PC-3 (cell line): ENCODE data around the gene ADAMTS3. TPM values are rescaled to one million over a fixed set of nuclear protein-coding genes. Genes with fewer than 3 reads are reported as not detected.

Experiments
- ATAC-seq: fragments of 200-7000 bp; cut with Tn5 transposase; 2 replicates; pipeline ENCODE4 v1.9.1; 2020; ENCODE audit warnings: mild to moderate bottlenecking, moderate library complexity
- BruUV-seq: library from RNA; stranded (reverse); fragments of 400-500 nt; replicated peaks from 2 replicates; lab custom pipeline; 2021; lab: Mats Ljungman, UMichigan
- CTCF ChIA-PET: fragments of 300-600 bp; sonication (Branson Sonifier 250); formaldehyde crosslinking; loops from one replicate; lab custom pipeline; 2022; ENCODE audit warnings: antibody characterized with exemption; lab: Charles Lee
- POLR2A ChIA-PET: fragments of 300-600 bp; sonication (Branson Sonifier 250); formaldehyde crosslinking; loops from one replicate; lab custom pipeline; 2022; ENCODE audit warnings: antibody characterized with exemption; ENCODE audit not compliant: unreplicated experiment; lab: Charles Lee
- DNase-seq: peaks from one replicate; pipeline ENCODE4 v3.0.0-alpha.2; 2015
- H2AFZ ChIP-seq: fragments of 300-600 bp; sonication (generic); 2 replicates; pipeline ENCODE4 v1.6.0; 2016; ENCODE audit warnings: antibody characterized with exemption, low read length
- H3F3A ChIP-seq: fragments of 300-600 bp; sonication (generic); one replicate; pipeline ENCODE4 v1.6.0; 2017; ENCODE audit warnings: antibody characterized with exemption, low read length, control low read depth, mild to moderate bottlenecking; ENCODE audit not compliant: unreplicated experiment
- H3K27ac ChIP-seq: fragments of 300-600 bp; sonication (generic); 2 replicates; pipeline ENCODE4 v1.5.1; 2016; ENCODE audit warnings: mild to moderate bottlenecking, low read length
- H3K27me3 ChIP-seq: fragments of 300-600 bp; sonication (generic); 2 replicates; pipeline ENCODE4 v1.6.1; 2016; ENCODE audit warnings: low read length, mixed read lengths
- H3K36me3 ChIP-seq: fragments of 300-600 bp; sonication (generic); 2 replicates; pipeline ENCODE4 v1.6.1; 2016; ENCODE audit warnings: low read depth, mixed run types, low read length, mixed read lengths
- H3K4me1 ChIP-seq: fragments of 300-600 bp; sonication (generic); 2 replicates; pipeline ENCODE4 v1.5.1; 2016; ENCODE audit warnings: low read length; ENCODE audit not compliant: insufficient read depth
- H3K4me2 ChIP-seq: fragments of 300-600 bp; sonication (generic); 2 replicates; pipeline ENCODE4 v1.6.0; 2016; ENCODE audit warnings: low read length
- H3K4me3 ChIP-seq: fragments of 300-600 bp; sonication (generic); 2 replicates; pipeline ENCODE4 v1.5.1; 2016; ENCODE audit warnings: mild to moderate bottlenecking, low read length, mixed read lengths
- H3K79me2 ChIP-seq: fragments of 300-600 bp; sonication (generic); 2 replicates; pipeline ENCODE4 v1.6.1; 2017; ENCODE audit warnings: low read length, mixed read lengths
- H3K9ac ChIP-seq: fragments of 300-600 bp; sonication (generic); 2 replicates; pipeline ENCODE4 v1.6.0; 2016; ENCODE audit warnings: mild to moderate bottlenecking, low read length
- H3K9me2 ChIP-seq: fragments of 300-600 bp; sonication (generic); replicated peaks from 2 replicates; pipeline ENCODE4 v1.6.1; 2016; ENCODE audit warnings: mixed run types, low read length, mixed read lengths
- H3K9me3 ChIP-seq: fragments of 300-600 bp; sonication (generic); 2 replicates; pipeline ENCODE4 v1.6.1; 2016; ENCODE audit warnings: low read length, mixed read lengths
- H4K20me1 ChIP-seq: fragments of 300-600 bp; sonication (generic); 2 replicates; pipeline ENCODE4 v1.6.1; 2016; ENCODE audit warnings: low read length, mixed read lengths
- EZH2 ChIP-seq: fragments of 300-600 bp; sonication (generic); IDR thresholded peaks from one replicate; pipeline ENCODE4 v1.6.1; 2017; ENCODE audit warnings: antibody characterized with exemption, mild to moderate bottlenecking, low read length; ENCODE audit not compliant: unreplicated experiment
- EZH2phosphoT487 ChIP-seq: fragments of 300-600 bp; sonication (generic); IDR thresholded peaks from 2 replicates; pipeline ENCODE4 v1.6.1; 2018; ENCODE audit warnings: mild to moderate bottlenecking, antibody characterized with exemption, low read length, borderline replicate concordance
- intact Hi-C: fragments of 100-400 bp; cut with micrococcal nuclease; formaldehyde crosslinking; loops from 2 replicates; pipeline ENCODE4 v1.9.0; 2023
- total RNA-seq: library from RNA; depleted of rRNA; stranded (reverse); fragments of >200 nt; gene quantifications from 2 replicates; pipeline ENCODE4 v1.2.3, GENCODE V29; 2014
- TF ChIP-seq, protein P1 (sequence below): fragments of 300-600 bp; sonication (generic); conservative IDR thresholded peaks from 2 replicates; pipeline ENCODE4 v1.5.1; 2017; ENCODE audit warnings: antibody characterized with exemption, low read depth, mild to moderate bottlenecking, low read length

The ADAMTS3 gene
- total RNA-seq, 1 experiment from 2014 or later: 3.5 TPM

GRCh38 chr4:72390409-72390808 lies 178.6 kb downstream of the ADAMTS3 start:
- Histone ChIP-seq H3K36me3 (no peaks in the 10 kb centered on the region), H3K79me2 (no peaks in the 10 kb centered on the region), H3K27me3 (no peaks in the 10 kb centered on the region), H3F3A (no peaks in the 10 kb centered on the region), H3K27ac (no peak overlapping the region), H3K4me1 (0 out of 2 replicates have a peak, but pooled peaks cover 3% of the 10 kb centered on the region), H3K4me3 (no peak overlapping the region), H3K9me3 (no peaks in the 10 kb centered on the region), H3K9ac (no peak overlapping the region), H4K20me1 (no peaks in the 10 kb centered on the region), H3K9me2 (no peaks in the 10 kb centered on the region), H2AFZ (no peak overlapping the region), H3K4me2 (no peak overlapping the region)
- POLR2A ChIA-PET: no interaction called here
- BruUV-seq: no TSS peak
- CTCF ChIA-PET: no interaction called here
- intact Hi-C loops: no loop called here
- DNase-seq (peak; percentile 12), ATAC-seq (peak; percentile 70)
- TF ChIP-seq EZH2 (no peak), EZH2phosphoT487 (no peak)
- TF ChIP-seq, protein P1, sequence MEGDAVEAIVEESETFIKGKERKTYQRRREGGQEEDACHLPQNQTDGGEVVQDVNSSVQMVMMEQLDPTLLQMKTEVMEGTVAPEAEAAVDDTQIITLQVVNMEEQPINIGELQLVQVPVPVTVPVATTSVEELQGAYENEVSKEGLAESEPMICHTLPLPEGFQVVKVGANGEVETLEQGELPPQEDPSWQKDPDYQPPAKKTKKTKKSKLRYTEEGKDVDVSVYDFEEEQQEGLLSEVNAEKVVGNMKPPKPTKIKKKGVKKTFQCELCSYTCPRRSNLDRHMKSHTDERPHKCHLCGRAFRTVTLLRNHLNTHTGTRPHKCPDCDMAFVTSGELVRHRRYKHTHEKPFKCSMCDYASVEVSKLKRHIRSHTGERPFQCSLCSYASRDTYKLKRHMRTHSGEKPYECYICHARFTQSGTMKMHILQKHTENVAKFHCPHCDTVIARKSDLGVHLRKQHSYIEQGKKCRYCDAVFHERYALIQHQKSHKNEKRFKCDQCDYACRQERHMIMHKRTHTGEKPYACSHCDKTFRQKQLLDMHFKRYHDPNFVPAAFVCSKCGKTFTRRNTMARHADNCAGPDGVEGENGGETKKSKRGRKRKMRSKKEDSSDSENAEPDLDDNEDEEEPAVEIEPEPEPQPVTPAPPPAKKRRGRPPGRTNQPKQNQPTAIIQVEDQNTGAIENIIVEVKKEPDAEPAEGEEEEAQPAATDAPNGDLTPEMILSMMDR: no peak

GRCh38 chr4:72388521-72388920 lies 180.5 kb downstream of the ADAMTS3 start:
- DNase-seq (no peak), ATAC-seq (no peak)
- ChIA-PET POLR2A (no interaction called here), CTCF (no interaction called here)
- no peaks in the 10 kb centered on the region for H3K36me3 ChIP-seq
- no peak overlapping the region for H3K27ac ChIP-seq
- H3K9me3 ChIP-seq: no peaks in the 10 kb centered on the region
- H3K4me3 ChIP-seq: no peak overlapping the region
- no peak for TF ChIP-seq EZH2phosphoT487
- TF ChIP-seq, protein P1: no peak
- no peak for TF ChIP-seq EZH2
- no peaks in the 10 kb centered on the region for H4K20me1 ChIP-seq
- H3K79me2 ChIP-seq: no peaks in the 10 kb centered on the region
- H3K9ac ChIP-seq: no peak overlapping the region
- no TSS peak for BruUV-seq
- no peaks in the 10 kb centered on the region for H3F3A ChIP-seq
- no peak overlapping the region for H3K4me2 ChIP-seq
- H3K4me1 ChIP-seq: 0 out of 2 replicates have a peak, but pooled peaks cover 3% of the 10 kb centered on the region
- intact Hi-C loops: no loop called here
- H3K9me2 ChIP-seq: no peaks in the 10 kb centered on the region
- H2AFZ ChIP-seq: no peak overlapping the region
- H3K27me3 ChIP-seq: no peaks in the 10 kb centered on the region

DNA sequence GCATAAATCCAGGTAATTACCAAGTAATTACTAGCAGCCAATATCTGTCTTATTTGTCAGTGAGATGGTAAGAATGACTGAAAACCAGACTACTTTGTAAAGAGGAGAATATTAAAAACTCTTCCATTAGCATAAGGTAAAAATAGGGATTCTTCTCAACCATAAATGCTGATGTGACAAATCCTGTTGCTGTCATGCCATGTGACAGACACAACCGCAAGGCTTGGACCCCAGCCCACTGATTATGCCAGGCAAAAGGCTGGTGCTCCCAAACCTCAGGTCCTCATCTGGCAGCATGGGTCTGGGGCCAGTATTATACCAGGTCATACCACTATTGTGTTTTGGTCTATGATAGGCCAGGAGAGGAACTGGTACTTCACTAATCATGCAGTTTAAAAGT lies 181.1 kb downstream of the ADAMTS3 start:
- DNase-seq (no peak), ATAC-seq (no peak)
- ChIA-PET CTCF (no interaction called here), POLR2A (no interaction called here)
- intact Hi-C loops: no loop called here
- H3K4me1 ChIP-seq: 0 out of 2 replicates have a peak, but pooled peaks cover 3% of the 10 kb centered on the region
- H3K79me2 ChIP-seq: no peaks in the 10 kb centered on the region
- H2AFZ ChIP-seq: no peak overlapping the region
- no peak overlapping the region for H3K4me3 ChIP-seq
- no peaks in the 10 kb centered on the region for H3K36me3 ChIP-seq
- TF ChIP-seq, protein P1: no peak
- TF ChIP-seq EZH2phosphoT487 (no peak), EZH2 (no peak)
- no peaks in the 10 kb centered on the region for H3K27me3 ChIP-seq
- no peaks in the 10 kb centered on the region for H3K9me3 ChIP-seq
- no peaks in the 10 kb centered on the region for H3F3A ChIP-seq
- H3K9me2 ChIP-seq: no peaks in the 10 kb centered on the region
- no peak overlapping the region for H3K9ac ChIP-seq
- no peaks in the 10 kb centered on the region for H4K20me1 ChIP-seq
- no TSS peak for BruUV-seq
- H3K4me2 ChIP-seq: no peak overlapping the region
- H3K27ac ChIP-seq: no peak overlapping the region
